Measurements from ENCODE around the gene KDM4C.
"Not testable (repeated sequence)": the region's sequence is repeated elsewhere in the genome, so short reads cannot be mapped to it uniquely, and the experiment has no call there.

Gene KDM4C

GRCh38 chr9:7176561-7176960 lies 418.8 kb downstream of the KDM4C start:
- DNase-seq, result no peak

GRCh38 chr9:7177383-7177782 lies 419.6 kb downstream of the KDM4C start:
- DNase-seq, result no peak

- no peak for DNase-seq
Observed at GRCh38 chr9:7178729-7179128, 421.0 kb downstream of the KDM4C start.

GRCh38 chr9:7180247-7180646 lies 422.5 kb downstream of the KDM4C start:
- DNase-seq, result no peak

DNA sequence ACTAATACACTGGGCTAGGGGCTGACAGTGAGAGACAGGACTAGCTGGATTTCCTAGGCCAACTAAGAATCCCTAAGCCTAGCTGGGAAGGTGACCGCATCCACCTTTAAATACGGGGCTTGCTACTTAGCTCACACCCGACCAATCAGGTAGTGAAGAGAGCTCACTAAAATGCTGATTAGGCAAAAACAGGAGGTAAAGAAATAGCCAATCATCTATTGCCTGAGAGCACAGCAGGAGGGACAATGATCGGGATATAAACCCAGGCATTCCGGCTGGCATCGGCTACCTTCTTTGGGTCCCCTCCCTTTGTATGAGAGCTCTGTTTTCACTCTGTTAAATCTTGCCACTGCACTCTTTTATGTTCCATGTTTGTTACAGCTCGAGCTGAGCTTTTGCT lies 425.4 kb downstream of the KDM4C start:
- not testable (repeated sequence) for DNase-seq

GRCh38 chr9:7185612-7186011 lies 427.8 kb downstream of the KDM4C start:
- no peak for DNase-seq

DNA sequence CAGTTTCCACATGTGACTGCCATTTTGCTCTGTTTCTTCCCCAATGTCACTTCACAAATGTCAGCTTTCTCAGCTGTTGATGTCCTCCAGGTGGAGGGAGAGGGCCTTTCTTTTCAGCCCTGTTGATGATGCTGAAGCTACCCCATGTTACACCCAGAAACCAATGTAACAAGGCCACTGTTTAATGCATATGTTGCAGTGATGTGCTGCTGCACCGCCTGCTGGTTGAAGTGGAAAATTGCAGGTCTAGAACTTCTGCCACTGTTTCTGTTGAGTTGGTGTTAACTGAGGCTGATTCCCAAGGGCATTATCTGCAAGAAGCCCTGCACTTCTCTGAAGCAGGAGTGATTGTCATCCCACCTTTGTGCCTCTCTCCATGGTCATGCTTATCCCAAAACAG lies 428.4 kb downstream of the KDM4C start:
- DNase-seq, result no peak

- no peak for DNase-seq
Observed at GRCh38 chr9:7192266-7192665, 434.5 kb downstream of the KDM4C start.

- no peak for DNase-seq
Observed at GRCh38 chr9:7195526-7195925, 437.8 kb downstream of the KDM4C start.

GRCh38 chr9:7196467-7196866 lies 438.7 kb downstream of the KDM4C start:
- DNase-seq, result no peak

DNA sequence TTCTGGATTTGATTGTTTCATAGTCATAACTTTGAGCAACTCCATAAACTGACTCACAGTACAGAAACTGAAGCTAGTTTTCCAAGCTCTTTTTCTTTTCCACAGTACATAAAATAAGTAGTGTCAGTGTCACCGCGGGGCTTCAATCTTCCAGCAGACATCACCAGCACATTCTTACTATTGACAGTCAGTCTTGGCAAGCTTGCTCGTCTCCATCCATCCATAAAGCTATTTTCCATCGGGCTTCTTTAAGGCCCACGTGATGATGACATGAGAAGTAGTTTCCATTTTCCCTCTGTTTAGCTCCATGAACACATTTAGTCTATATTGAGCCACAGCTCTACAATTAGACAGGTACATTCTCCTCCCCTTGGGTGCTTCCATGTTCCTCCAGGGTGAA lies 443.4 kb downstream of the KDM4C start:
- no peak for DNase-seq

DNA sequence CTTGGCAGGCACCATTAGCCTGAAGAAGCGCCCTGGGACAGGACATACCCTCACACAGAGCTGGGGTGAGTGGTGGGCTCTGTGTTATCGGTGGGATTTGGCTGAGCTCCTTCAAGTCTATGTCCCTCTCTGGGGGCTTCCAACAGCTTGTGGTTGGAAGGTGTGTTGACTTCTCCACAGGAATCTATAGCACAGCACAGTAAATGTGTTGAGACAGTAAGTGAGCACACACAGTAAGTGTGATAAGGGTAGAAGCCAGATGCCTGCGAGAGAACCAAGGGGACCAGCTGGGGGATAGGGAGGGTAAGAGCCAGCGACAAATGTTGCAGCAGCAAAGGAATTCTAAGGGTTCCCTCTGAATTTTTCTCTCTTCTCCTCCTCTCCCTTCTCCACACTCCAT lies 448.0 kb downstream of the KDM4C start:
- DNase-seq, result no peak

- DNase-seq, result no peak
Observed at GRCh38 chr9:7206221-7206758, 448.5 kb downstream of the KDM4C start.

GRCh38 chr9:7209016-7209715 lies 451.4 kb downstream of the KDM4C start:
- no peak for DNase-seq

DNA sequence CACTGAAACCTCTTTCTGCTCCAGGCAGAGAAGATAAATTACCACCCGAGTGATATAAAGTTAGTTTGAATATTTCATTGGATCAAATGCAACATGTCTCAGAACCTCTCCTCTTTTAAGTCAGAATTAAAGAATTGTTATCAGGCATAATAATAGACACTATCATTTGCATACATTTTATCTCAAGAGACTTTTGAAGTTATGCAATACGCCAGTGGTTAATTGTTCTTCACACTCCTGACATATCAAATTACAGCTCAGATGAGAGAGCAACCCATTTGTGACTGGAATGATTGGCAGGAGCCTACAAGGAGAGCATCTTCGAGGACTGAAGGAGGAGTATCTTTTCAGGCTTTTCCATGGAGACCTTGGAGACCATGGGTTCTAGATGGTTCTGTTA lies 452.2 kb downstream of the KDM4C start:
- no peak for DNase-seq

GRCh38 chr9:7210854-7211637 lies 453.3 kb downstream of the KDM4C start:
- DNase-seq, result no peak

DNA sequence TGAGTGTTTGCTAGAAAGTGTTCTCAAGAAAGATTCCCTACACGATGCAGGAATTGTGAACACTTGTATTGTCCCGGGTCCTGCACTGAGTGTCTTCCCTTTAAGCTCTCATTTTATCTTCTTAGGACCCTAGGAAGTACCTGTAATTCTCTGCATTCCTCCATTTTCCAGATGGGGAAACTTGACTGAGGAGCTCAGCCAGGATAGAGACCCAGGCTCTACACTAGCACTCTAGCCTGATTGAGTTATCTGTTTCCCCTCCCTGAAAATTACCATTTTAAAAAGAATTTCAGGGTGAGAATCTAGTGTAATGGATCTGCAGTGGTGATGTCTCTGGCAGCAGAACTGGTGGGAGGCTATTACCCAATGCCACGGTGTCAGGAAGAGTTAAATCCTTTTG lies 453.9 kb downstream of the KDM4C start:
- no peak for DNase-seq

- no peak for DNase-seq
Observed at GRCh38 chr9:7212101-7212500, 454.3 kb downstream of the KDM4C start.

- DNase-seq, result peak in 1 of 2 donors; percentile 4
Observed at GRCh38 chr9:7216004-7216841, 458.4 kb downstream of the KDM4C start.

GRCh38 chr9:7223981-7224380 lies 466.2 kb downstream of the KDM4C start:
- DNase-seq, result no peak

Data from CD4-positive, alpha-beta T cell treated with Interleukin-1 beta for 1 hour (primary cell).